ENCODE measurements around the gene MRPL12.

MRPL12 gene

GRCh38 chr17:81723651-81724209 lies 20.6 kb downstream of the MRPL12 start:
- Histone ChIP-seq H3K14ac (ENCODE audit: low read length) (no peak overlapping the region), H2AFZ (ENCODE audit: insufficient read depth, low read length, poor library complexity) (no peak overlapping the region), H3K79me2 (ENCODE audit: control insufficient read depth, insufficient read depth, low read length, poor library complexity) (no peaks in the 10 kb centered on the region), H3K9me3 (ENCODE audit: insufficient read depth, low read depth, low read length) (no peaks in the 10 kb centered on the region), H3K23ac (ENCODE audit: low read length) (no peak overlapping the region), H3K27me3 (ENCODE audit: insufficient read depth, low read length) (no peaks in the 10 kb centered on the region), H3K79me1 (ENCODE audit: low read length) (no peaks in the 10 kb centered on the region), H2BK120ac (ENCODE audit: insufficient read depth, low read length, poor library complexity) (no peak overlapping the region), H2BK12ac (ENCODE audit: low read length) (no peak overlapping the region), H3K18ac (ENCODE audit: low read length) (no peak overlapping the region), H3K4me1 (ENCODE audit: control insufficient read depth in 1 of 2, insufficient read depth in 2 of 2, low read length in 2 of 2) (peaks cover 4% of the 10 kb centered on the region in 2 experiments), H3K9ac (ENCODE audit: low read length) (no peak overlapping the region), H4K8ac (ENCODE audit: low read depth, low read length) (no peak overlapping the region), H3K36me3 (ENCODE audit: control insufficient read depth in 1 of 2, insufficient read depth in 2 of 2, low read length in 2 of 2) (peaks cover 0 to 6% of the 10 kb centered on the region in 2 experiments), H4K12ac (ENCODE audit: low read depth, low read length) (no peak overlapping the region), H2BK5ac (ENCODE audit: low read depth, low read length, poor library complexity) (no peak overlapping the region), H2AK5ac (ENCODE audit: low read length) (no peak overlapping the region), H3K27ac (ENCODE audit: low read depth, low read length) (no peak overlapping the region), H3K4ac (ENCODE audit: low read depth, low read length) (no peak overlapping the region), H3K4me2 (ENCODE audit: low read length) (no peak overlapping the region), H4K91ac (ENCODE audit: low read depth, low read length) (no peak overlapping the region), H3K4me3 (ENCODE audit: low read depth, low read length) (no peak overlapping the region)
- no CpG with 5 or more reads among the region's 12 CpGs for WGBS (ENCODE audit: extremely low coverage, insufficient coverage, insufficient read length)
- no peak for DNase-seq

- Histone ChIP-seq H3K4me3 (ENCODE audit: low read depth, low read length) (no peak overlapping the region), H3K4me1 (ENCODE audit: control insufficient read depth in 1 of 2, insufficient read depth in 2 of 2, low read length in 2 of 2) (peaks cover 4% of the 10 kb centered on the region in 2 experiments), H2BK5ac (ENCODE audit: low read depth, low read length, poor library complexity) (no peak overlapping the region), H2AFZ (ENCODE audit: insufficient read depth, low read length, poor library complexity) (no peak overlapping the region), H3K36me3 (ENCODE audit: control insufficient read depth in 1 of 2, insufficient read depth in 2 of 2, low read length in 2 of 2) (peaks cover 0 to under 1% of the 10 kb centered on the region in 2 experiments), H4K91ac (ENCODE audit: low read depth, low read length) (no peak overlapping the region), H3K9me3 (ENCODE audit: insufficient read depth, low read depth, low read length) (no peaks in the 10 kb centered on the region), H2BK120ac (ENCODE audit: insufficient read depth, low read length, poor library complexity) (no peak overlapping the region), H3K14ac (ENCODE audit: low read length) (no peak overlapping the region), H3K23ac (ENCODE audit: low read length) (no peak overlapping the region), H3K79me1 (ENCODE audit: low read length) (no peaks in the 10 kb centered on the region), H4K8ac (ENCODE audit: low read depth, low read length) (no peak overlapping the region), H2BK12ac (ENCODE audit: low read length) (no peak overlapping the region), H4K12ac (ENCODE audit: low read depth, low read length) (no peak overlapping the region), H3K79me2 (ENCODE audit: control insufficient read depth, insufficient read depth, low read length, poor library complexity) (no peaks in the 10 kb centered on the region), H3K27me3 (ENCODE audit: insufficient read depth, low read length) (no peaks in the 10 kb centered on the region), H2AK5ac (ENCODE audit: low read length) (no peak overlapping the region), H3K27ac (ENCODE audit: low read depth, low read length) (no peak overlapping the region), H3K4ac (ENCODE audit: low read depth, low read length) (no peak overlapping the region), H3K4me2 (ENCODE audit: low read length) (no peak overlapping the region), H3K9ac (ENCODE audit: low read length) (no peak overlapping the region), H3K18ac (ENCODE audit: low read length) (no peak overlapping the region)
- no CpG with 5 or more reads among the region's 9 CpGs for WGBS (ENCODE audit: extremely low coverage, insufficient coverage, insufficient read length)
- no peak for DNase-seq
These were observed 22.3 kb downstream of the MRPL12 start for GRCh38 chr17:81725439-81725838.

DNA sequence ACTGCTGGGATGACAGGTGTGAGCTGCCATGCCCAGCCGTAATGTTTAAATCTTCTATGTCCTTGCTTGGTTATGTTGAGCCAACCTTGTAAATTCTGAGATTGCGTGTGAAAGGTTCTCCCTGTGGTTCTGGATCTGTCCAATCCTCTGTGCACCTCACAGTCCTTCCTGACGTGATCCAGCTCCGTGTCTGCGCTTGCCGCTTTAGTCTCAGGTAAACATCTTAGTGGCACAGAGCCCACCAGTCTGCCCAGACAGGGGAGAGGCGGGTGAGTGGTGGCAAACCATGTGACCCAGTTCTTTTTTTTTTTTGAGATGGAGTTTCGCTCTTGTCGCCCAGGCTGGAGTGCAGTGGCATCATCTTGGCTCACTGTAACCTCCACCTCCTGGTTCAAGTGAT lies 22.8 kb downstream of the MRPL12 start:
- no peak overlapping the region for H2BK12ac ChIP-seq (ENCODE audit: low read length)
- no peak overlapping the region for H2BK120ac ChIP-seq (ENCODE audit: insufficient read depth, low read length, poor library complexity)
- peaks cover 4 to 5% of the 10 kb centered on the region in 2 experiments for H3K4me1 ChIP-seq (ENCODE audit: control insufficient read depth in 1 of 2, insufficient read depth in 2 of 2, low read length in 2 of 2)
- H4K12ac ChIP-seq (ENCODE audit: low read depth, low read length): no peak overlapping the region
- H3K27ac ChIP-seq (ENCODE audit: low read depth, low read length): no peak overlapping the region
- no peak overlapping the region for H3K9ac ChIP-seq (ENCODE audit: low read length)
- H3K9me3 ChIP-seq (ENCODE audit: insufficient read depth, low read depth, low read length): no peaks in the 10 kb centered on the region
- no peak overlapping the region for H2AFZ ChIP-seq (ENCODE audit: insufficient read depth, low read length, poor library complexity)
- H3K18ac ChIP-seq (ENCODE audit: low read length): no peak overlapping the region
- H3K4me2 ChIP-seq (ENCODE audit: low read length): no peak overlapping the region
- H3K79me1 ChIP-seq (ENCODE audit: low read length): no peaks in the 10 kb centered on the region
- H3K4ac ChIP-seq (ENCODE audit: low read depth, low read length): no peak overlapping the region
- no peaks in the 10 kb centered on the region for H3K79me2 ChIP-seq (ENCODE audit: control insufficient read depth, insufficient read depth, low read length, poor library complexity)
- no peak overlapping the region for H4K8ac ChIP-seq (ENCODE audit: low read depth, low read length)
- no peak overlapping the region for H3K14ac ChIP-seq (ENCODE audit: low read length)
- no peak overlapping the region for H2AK5ac ChIP-seq (ENCODE audit: low read length)
- H3K36me3 ChIP-seq (ENCODE audit: control insufficient read depth in 1 of 2, insufficient read depth in 2 of 2, low read length in 2 of 2): no peaks in the 10 kb centered on the region
- no peak overlapping the region for H3K4me3 ChIP-seq (ENCODE audit: low read depth, low read length)
- no CpG with 5 or more reads among the region's 9 CpGs for WGBS (ENCODE audit: extremely low coverage, insufficient coverage, insufficient read length)
- no peak overlapping the region for H2BK5ac ChIP-seq (ENCODE audit: low read depth, low read length, poor library complexity)
- no peak for DNase-seq
- H3K23ac ChIP-seq (ENCODE audit: low read length): no peak overlapping the region
- H4K91ac ChIP-seq (ENCODE audit: low read depth, low read length): no peak overlapping the region
- H3K27me3 ChIP-seq (ENCODE audit: insufficient read depth, low read length): no peaks in the 10 kb centered on the region

DNA sequence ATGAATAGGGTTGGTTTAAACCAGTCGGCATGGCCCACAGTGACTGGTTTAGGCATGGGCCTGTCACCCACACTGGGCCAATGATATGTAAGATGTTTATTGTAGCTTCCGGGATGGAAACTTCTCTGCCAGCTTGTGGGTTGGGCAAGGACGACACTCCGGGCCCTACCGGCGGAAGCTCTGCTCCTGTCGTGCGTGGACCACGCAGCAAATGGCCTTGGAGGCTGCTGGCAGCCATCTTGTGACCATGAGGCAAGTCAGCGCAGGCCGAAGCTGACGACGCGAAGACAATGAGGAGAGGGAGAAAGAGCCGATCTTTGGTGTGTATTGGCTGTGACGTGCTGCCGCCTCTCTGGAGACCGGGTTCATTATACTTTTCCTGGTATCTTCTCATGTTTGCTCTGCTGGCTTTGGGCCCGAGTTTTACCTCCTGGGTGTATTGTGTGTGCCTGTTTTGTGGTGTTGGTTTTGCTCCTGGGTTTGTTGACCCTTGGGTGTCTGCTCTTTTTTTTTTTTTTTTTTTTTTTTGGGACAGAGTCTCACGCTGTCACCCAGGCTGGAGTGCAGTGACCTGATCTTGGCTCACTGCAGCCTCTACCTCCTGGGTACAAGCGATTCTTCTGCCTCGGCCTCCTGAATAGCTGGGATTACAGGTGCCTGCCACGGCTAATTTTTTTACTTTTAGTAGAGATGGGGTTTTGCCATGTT lies 24.3 kb downstream of the MRPL12 start:
- no peaks in the 10 kb centered on the region for H3K79me1 ChIP-seq (ENCODE audit: low read length)
- H4K8ac ChIP-seq (ENCODE audit: low read depth, low read length): no peak overlapping the region
- H2AK5ac ChIP-seq (ENCODE audit: low read length): no peak overlapping the region
- no peak overlapping the region for H4K91ac ChIP-seq (ENCODE audit: low read depth, low read length)
- H3K4me1 ChIP-seq (ENCODE audit: control insufficient read depth in 1 of 2, insufficient read depth in 2 of 2, low read length in 2 of 2): peaks cover under 1 to 3% of the 10 kb centered on the region in 2 experiments
- no peaks in the 10 kb centered on the region for H3K36me3 ChIP-seq (ENCODE audit: control insufficient read depth in 1 of 2, insufficient read depth in 2 of 2, low read length in 2 of 2)
- no peaks in the 10 kb centered on the region for H3K27me3 ChIP-seq (ENCODE audit: insufficient read depth, low read length)
- no CpG with 5 or more reads among the region's 23 CpGs for WGBS (ENCODE audit: extremely low coverage, insufficient coverage, insufficient read length)
- no peak overlapping the region for H3K9ac ChIP-seq (ENCODE audit: low read length)
- no peak overlapping the region for H3K4me2 ChIP-seq (ENCODE audit: low read length)
- no peak overlapping the region for H3K4ac ChIP-seq (ENCODE audit: low read depth, low read length)
- no peak overlapping the region for H3K18ac ChIP-seq (ENCODE audit: low read length)
- H3K9me3 ChIP-seq (ENCODE audit: insufficient read depth, low read depth, low read length): no peaks in the 10 kb centered on the region
- H3K4me3 ChIP-seq (ENCODE audit: low read depth, low read length): no peak overlapping the region
- H3K23ac ChIP-seq (ENCODE audit: low read length): no peak overlapping the region
- no peak overlapping the region for H3K14ac ChIP-seq (ENCODE audit: low read length)
- no peaks in the 10 kb centered on the region for H3K79me2 ChIP-seq (ENCODE audit: control insufficient read depth, insufficient read depth, low read length, poor library complexity)
- no peak overlapping the region for H4K12ac ChIP-seq (ENCODE audit: low read depth, low read length)
- H2BK120ac ChIP-seq (ENCODE audit: insufficient read depth, low read length, poor library complexity): no peak overlapping the region
- no peak overlapping the region for H2BK12ac ChIP-seq (ENCODE audit: low read length)
- no peak overlapping the region for H3K27ac ChIP-seq (ENCODE audit: low read depth, low read length)
- H2AFZ ChIP-seq (ENCODE audit: insufficient read depth, low read length, poor library complexity): no peak overlapping the region
- DNase-seq: no peak
- no peak overlapping the region for H2BK5ac ChIP-seq (ENCODE audit: low read depth, low read length, poor library complexity)

All from trophoblast cell (in vitro differentiated cells and primary cell).